B cell (primary cell): ENCODE data around the gene TFF3. TPM values are rescaled to one million over a fixed set of nuclear protein-coding genes. Genes with fewer than 3 reads are reported as not detected.

Experiments used
- ATAC-seq: fragments of 200-7000 bp; cut with Tn5 transposase; one replicate; pipeline ENCODE4 v1.10.0; 2021; ENCODE audit warnings: low read depth, mild to moderate bottlenecking, moderate number of reproducible peaks, moderate library complexity
- CTCF ChIA-PET: fragments of 350-600 bp; sonication (Branson Sonifier 250); formaldehyde crosslinking; loops from one replicate; lab custom pipeline; 2021; ENCODE audit warnings: antibody characterized with exemption, inconsistent platforms; lab: Charles Lee
- POLR2A ChIA-PET: fragments of 350-600 bp; sonication (Branson Sonifier 250); formaldehyde crosslinking; loops from one replicate; lab custom pipeline; 2021; ENCODE audit warnings: antibody characterized with exemption; lab: Charles Lee
- DNase-seq: peaks from one replicate; pipeline ENCODE4 v3.0.0; 2013
- H2AFZ ChIP-seq: 2 replicates; pipeline ENCODE4 v1.6.1; 2012; ENCODE audit warnings: mild to moderate bottlenecking, low read depth, low read length; ENCODE audit not compliant: insufficient read depth, poor library complexity, severe bottlenecking
- H3K27ac ChIP-seq, 2 donors: 1 replicate in 1 of 2; 2 replicates in 1 of 2; pipeline ENCODE4 v1.5.1; 2012 to 2013; ENCODE audit warnings: low read length in 2 of 2, mild to moderate bottlenecking in 2 of 2, moderate library complexity in 1 of 2
- H3K27me3 ChIP-seq, 4 experiments: fragments of 200-600 bp in 1 of 4; sonication (generic) in 1 of 4; replicated peaks in 1 of 4; 1 replicate in 2 of 4; 2 replicates in 2 of 4; pipeline versions ENCODE4 v1.6.1 to v1.7.0; 2013 to 2016; ENCODE audit warnings: low read length in 3 of 4, mild to moderate bottlenecking in 2 of 4, mixed read lengths in 1 of 4, moderate library complexity in 1 of 4; ENCODE audit not compliant: insufficient read depth in 4 of 4, control insufficient read depth in 3 of 4; ENCODE audit errors: control extremely low read depth in 1 of 4
- H3K36me3 ChIP-seq, 2 experiments: replicated peaks in 1 of 2; 1 replicate in 1 of 2; 2 replicates in 1 of 2; pipeline versions ENCODE4 v1.6.1 to v1.7.1; 2013; ENCODE audit warnings: low read length in 1 of 2; ENCODE audit not compliant: insufficient read depth in 2 of 2, control insufficient read depth in 1 of 2; ENCODE audit errors: control extremely low read depth in 1 of 2, extremely low read depth in 1 of 2
- H3K4me1 ChIP-seq, 2 donors: fragments of 200-600 bp in 1 of 2; sonication (generic) in 1 of 2; 1 replicate in 1 of 2; 2 replicates in 1 of 2; pipeline versions ENCODE4 v1.5.1 to v1.6.1; 2013 to 2017; ENCODE audit warnings: low read length in 2 of 2; ENCODE audit not compliant: control insufficient read depth in 2 of 2, insufficient read depth in 2 of 2
- H3K4me2 ChIP-seq: replicated peaks from 2 replicates; pipeline ENCODE3; 2012; ENCODE audit warnings: mild to moderate bottlenecking, low read depth, low read length; ENCODE audit not compliant: poor library complexity, severe bottlenecking
- H3K4me3 ChIP-seq, 5 experiments: fragments of 200-600 bp in 1 of 5; sonication (generic) in 1 of 5; 1 replicate in 3 of 5; 2 replicates in 2 of 5; pipeline versions ENCODE4 v1.5.1 to v1.7.0; 2011 to 2016; ENCODE audit warnings: low read length in 4 of 5, mild to moderate bottlenecking in 4 of 5, low read depth in 2 of 5, control low read depth in 1 of 5, moderate library complexity in 1 of 5; ENCODE audit not compliant: insufficient read depth in 1 of 5; ENCODE audit errors: control extremely low read depth in 1 of 5, extremely low read depth in 1 of 5
- H3K79me2 ChIP-seq: fragments of 200-600 bp; sonication (generic); one replicate; pipeline ENCODE4 v1.6.0; 2016; ENCODE audit warnings: low read length; ENCODE audit not compliant: control insufficient read depth, insufficient read depth
- H3K9ac ChIP-seq: fragments of 200-600 bp; sonication (generic); 2 replicates; pipeline ENCODE4 v1.6.1; 2017; ENCODE audit warnings: mild to moderate bottlenecking, low read length, moderate library complexity
- H3K9me3 ChIP-seq, 3 donors: one replicate each; pipeline versions ENCODE4 v1.6.1 to v1.7.1; 2013; ENCODE audit warnings: low read length in 2 of 3; ENCODE audit not compliant: control insufficient read depth in 2 of 3, insufficient read depth in 1 of 3; ENCODE audit errors: control extremely low read depth in 1 of 3
- H4K20me1 ChIP-seq: 2 replicates; pipeline ENCODE4 v1.6.0; 2012; ENCODE audit warnings: mild to moderate bottlenecking, low read length; ENCODE audit not compliant: insufficient read depth, control insufficient read depth, poor library complexity, severe bottlenecking
- H3K27ac Mint-ChIP-seq: one replicate; pipeline ENCODE4 v1.8.0; 2021; ENCODE audit warnings: mixed read lengths
- H3K27me3 Mint-ChIP-seq: one replicate; pipeline ENCODE4 v1.8.0; 2021; ENCODE audit warnings: mixed read lengths
- H3K4me1 Mint-ChIP-seq: one replicate; pipeline ENCODE4 v1.8.0; 2021; ENCODE audit warnings: mixed read lengths
- H3K4me3 Mint-ChIP-seq: one replicate; pipeline ENCODE4 v1.8.0; 2021; ENCODE audit warnings: mixed read lengths
- H3K9me3 Mint-ChIP-seq: one replicate; pipeline ENCODE4 v1.8.0; 2022; ENCODE audit warnings: mixed read lengths; ENCODE audit not compliant: insufficient read depth
- EZH2 ChIP-seq: IDR thresholded peaks from 2 replicates; pipeline ENCODE4 v1.6.1; 2012; ENCODE audit warnings: borderline replicate concordance, low read depth, mild to moderate bottlenecking, moderate library complexity, low read length; ENCODE audit not compliant: insufficient read depth, poor library complexity, severe bottlenecking
- WGBS: methylation state at CpG from one replicate; pipeline ENCODE4 v1.1.5; 2013; ENCODE audit warnings: missing lambda C conversion rate; ENCODE audit not compliant: insufficient coverage; 5-methylcytosine and 5-hydroxymethylcytosine counted together
- intact Hi-C: fragments of 100-400 bp; cut with micrococcal nuclease; formaldehyde crosslinking; loops from one replicate; pipeline ENCODE4 v1.10.0; 2022
- polyA plus RNA-seq: library from polyadenylated mRNA; depleted of rRNA; stranded (reverse); fragments of >200 nt; gene quantifications from 2 replicates; pipeline ENCODE4 v1.2.3, GENCODE V29; 2012
- total RNA-seq, 2 donors: library from RNA; stranded (reverse); fragments of 120-200 nt in 1 of 2; gene quantifications; 1 replicate in 1 of 2; 2 replicates in 1 of 2; pipeline versions ENCODE4 v1.2.3 to v1.2.4, GENCODE V29; 2013 to 2022
- TF ChIP-seq, protein P1 (sequence below): fragments of 200-600 bp; IDR thresholded peaks from one replicate; pipeline ENCODE4 v1.8.0; 2022; ENCODE audit warnings: antibody characterized with exemption, mild to moderate bottlenecking

Gene TFF3
- total and polyA plus RNA-seq, 2 donors (not counting 1 experiment from before 2014, with no cell fraction given), result not detected

DNA sequence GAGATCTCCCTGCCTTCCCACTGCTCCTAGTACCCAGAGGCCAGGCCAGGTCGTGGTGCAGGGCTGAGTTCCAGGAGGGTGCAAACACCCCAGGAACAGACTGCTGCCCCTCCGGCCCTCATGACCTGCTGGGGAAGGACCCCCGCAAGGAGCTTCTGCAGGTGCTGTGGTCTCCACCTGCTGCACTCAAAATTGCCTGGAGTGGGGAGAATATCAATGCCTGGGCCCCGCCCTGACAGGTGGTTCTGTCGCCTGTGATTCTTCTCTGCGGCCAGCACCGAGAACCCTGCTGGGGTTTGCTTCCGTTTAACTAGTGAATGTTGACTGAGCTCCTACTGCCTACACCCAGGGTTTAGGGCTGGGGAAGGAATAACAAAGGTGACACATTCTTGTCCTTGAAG, 2.1 kb upstream of the TFF3 start:
- Histone ChIP-seq H3K27me3 (peaks cover 0 to 5% (median 1%) of the 10 kb centered on the region in 4 experiments), H3K9ac (no peak overlapping the region), H3K79me2 (no peaks in the 10 kb centered on the region), H3K4me1 (peaks cover 12 to 16% of the 10 kb centered on the region in 2 donors), H3K4me2 (no peak overlapping the region), H3K9me3 (no peaks in the 10 kb centered on the region), H4K20me1 (no peaks in the 10 kb centered on the region), H3K4me3 (no peak overlapping the region), H3K27ac (no peak overlapping the region), H3K36me3 (no peaks in the 10 kb centered on the region), H2AFZ (no peak overlapping the region)
- POLR2A ChIA-PET, result no interaction called here
- WGBS, result 81% methylated on average over 5 of the region's 8 CpGs
- TF ChIP-seq, protein P1, sequence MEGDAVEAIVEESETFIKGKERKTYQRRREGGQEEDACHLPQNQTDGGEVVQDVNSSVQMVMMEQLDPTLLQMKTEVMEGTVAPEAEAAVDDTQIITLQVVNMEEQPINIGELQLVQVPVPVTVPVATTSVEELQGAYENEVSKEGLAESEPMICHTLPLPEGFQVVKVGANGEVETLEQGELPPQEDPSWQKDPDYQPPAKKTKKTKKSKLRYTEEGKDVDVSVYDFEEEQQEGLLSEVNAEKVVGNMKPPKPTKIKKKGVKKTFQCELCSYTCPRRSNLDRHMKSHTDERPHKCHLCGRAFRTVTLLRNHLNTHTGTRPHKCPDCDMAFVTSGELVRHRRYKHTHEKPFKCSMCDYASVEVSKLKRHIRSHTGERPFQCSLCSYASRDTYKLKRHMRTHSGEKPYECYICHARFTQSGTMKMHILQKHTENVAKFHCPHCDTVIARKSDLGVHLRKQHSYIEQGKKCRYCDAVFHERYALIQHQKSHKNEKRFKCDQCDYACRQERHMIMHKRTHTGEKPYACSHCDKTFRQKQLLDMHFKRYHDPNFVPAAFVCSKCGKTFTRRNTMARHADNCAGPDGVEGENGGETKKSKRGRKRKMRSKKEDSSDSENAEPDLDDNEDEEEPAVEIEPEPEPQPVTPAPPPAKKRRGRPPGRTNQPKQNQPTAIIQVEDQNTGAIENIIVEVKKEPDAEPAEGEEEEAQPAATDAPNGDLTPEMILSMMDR, result no peak
- no peak for TF ChIP-seq EZH2
- H3K27ac Mint-ChIP-seq, result no peak overlapping the region
- CTCF ChIA-PET, result no interaction called here
- DNase-seq (no peak), ATAC-seq (no peak)
- peaks cover 7% of the 10 kb centered on the region for H3K27me3 Mint-ChIP-seq
- peaks cover 15% of the 10 kb centered on the region for H3K4me1 Mint-ChIP-seq
- H3K4me3 Mint-ChIP-seq, result no peak overlapping the region
- intact Hi-C loops, result no loop called here
- H3K9me3 Mint-ChIP-seq, result no peaks in the 10 kb centered on the region

DNA sequence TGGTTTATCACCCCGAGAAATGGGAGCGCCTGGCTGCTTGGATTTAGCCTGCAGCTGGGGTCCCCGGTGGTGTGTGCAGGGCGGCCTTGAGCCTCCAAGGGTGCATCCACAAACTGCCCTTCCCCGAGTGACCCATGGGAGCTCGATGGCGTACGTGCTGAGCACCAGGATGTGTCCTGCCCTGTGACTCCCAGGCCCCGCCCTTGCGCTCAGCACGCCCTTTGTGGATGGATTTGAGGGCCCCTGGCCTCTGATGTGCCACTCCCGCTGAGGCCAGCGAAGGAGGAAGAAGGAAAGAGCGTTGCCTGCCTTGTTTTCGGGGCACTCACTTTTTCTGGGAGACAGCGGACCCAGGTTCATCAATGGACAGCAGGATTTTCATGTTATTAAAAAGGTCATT, 1.7 kb upstream of the TFF3 start:
- no peak overlapping the region for H3K4me3 ChIP-seq
- H2AFZ ChIP-seq, result no peak overlapping the region
- H3K4me1 Mint-ChIP-seq, result peaks cover 15% of the 10 kb centered on the region
- H3K4me2 ChIP-seq, result no peak overlapping the region
- peaks cover 0 to 5% (median 1%) of the 10 kb centered on the region in 4 experiments for H3K27me3 ChIP-seq
- DNase-seq (no peak), ATAC-seq (no peak)
- ChIA-PET POLR2A (no interaction called here), CTCF (no interaction called here)
- H3K27me3 Mint-ChIP-seq, result peaks cover 4% of the 10 kb centered on the region
- H3K27ac Mint-ChIP-seq, result no peak overlapping the region
- no peaks in the 10 kb centered on the region for H3K9me3 Mint-ChIP-seq
- H3K36me3 ChIP-seq, result no peaks in the 10 kb centered on the region
- no peak overlapping the region for H3K4me3 Mint-ChIP-seq
- intact Hi-C loops, result no loop called here
- TF ChIP-seq, protein P1, result no peak
- TF ChIP-seq EZH2, result no peak
- 94% methylated on average over 11 of the region's 16 CpGs for WGBS
- no peak overlapping the region for H3K9ac ChIP-seq
- H3K27ac ChIP-seq, result no peak overlapping the region
- H3K9me3 ChIP-seq, result no peaks in the 10 kb centered on the region
- H4K20me1 ChIP-seq, result no peaks in the 10 kb centered on the region
- H3K79me2 ChIP-seq, result no peaks in the 10 kb centered on the region
- peaks cover 12 to 16% of the 10 kb centered on the region in 2 donors for H3K4me1 ChIP-seq
